Spinal cord (tissue), 10 donors: ENCODE data around the gene ZER1. TPM values are rescaled to one million over a fixed set of nuclear protein-coding genes. Genes with fewer than 3 reads are reported as not detected.
"Not testable (repeated sequence)": the region's sequence is repeated elsewhere in the genome, so short reads cannot be mapped to it uniquely, and the experiment has no call there.

ENCODE experiments used
- DNase-seq, 6 donors: peaks; one replicate each; pipeline versions ENCODE4 v3.0.0 to v3.0.0-alpha.2; 2013 to 2015; ENCODE audit warnings: low spot score in 6 of 6, low read depth in 4 of 6
- H3K27ac ChIP-seq: one replicate; pipeline ENCODE4 v1.5.1; 2013; ENCODE audit warnings: low read depth, low read length, control low read depth
- H3K27me3 ChIP-seq: one replicate; pipeline ENCODE4 v1.6.1; 2013; ENCODE audit warnings: low read length; ENCODE audit not compliant: control insufficient read depth, insufficient read depth
- H3K36me3 ChIP-seq: one replicate; pipeline ENCODE4 v1.6.1; 2013; ENCODE audit warnings: low read length; ENCODE audit not compliant: control insufficient read depth, insufficient read depth
- H3K4me1 ChIP-seq: one replicate; pipeline ENCODE4 v1.6.1; 2013; ENCODE audit warnings: low read length; ENCODE audit not compliant: control insufficient read depth, insufficient read depth
- H3K4me3 ChIP-seq: one replicate; pipeline ENCODE4 v1.5.1; 2013; ENCODE audit warnings: low read depth, low read length, control low read depth
- H3K9me3 ChIP-seq: one replicate; pipeline ENCODE4 v1.6.1; 2013; ENCODE audit warnings: low read length; ENCODE audit not compliant: control insufficient read depth, insufficient read depth
- WGBS: methylation state at CpG from one replicate; pipeline ENCODE4 v1.1.5; 2013; ENCODE audit warnings: missing lambda C conversion rate; ENCODE audit not compliant: insufficient coverage; 5-methylcytosine and 5-hydroxymethylcytosine counted together
- polyA plus RNA-seq, 2 donors: library from polyadenylated mRNA; unstranded; fragments of 120-200 nt; gene quantifications; one replicate each; pipeline ENCODE4 v1.2.1, GENCODE V29; 2013; ENCODE audit not compliant: insufficient read length in 2 of 2
- total RNA-seq, 2 donors: library from RNA; depleted of rRNA in 1 of 2; stranded (reverse); fragments of 120-200 nt in 1 of 2; fragments of >200 nt in 1 of 2; gene quantifications; one replicate each; pipeline versions ENCODE4 v1.2.3 to v1.2.4, GENCODE V29; 2013 to 2014
- donor health status: healthy.

The ZER1 gene
- total and polyA plus RNA-seq, 4 donors: 23.1 to 55.3 (median 42.8) TPM

- Histone ChIP-seq H3K9me3 (no peaks in the 10 kb centered on the region), H3K4me3 (no peak overlapping the region), H3K27ac (no peak overlapping the region), H3K4me1 (peaks cover 15% of the 10 kb centered on the region), H3K36me3 (peaks cover 55% of the 10 kb centered on the region), H3K27me3 (no peaks in the 10 kb centered on the region)
- no peak for DNase-seq
- no CpG with 5 or more reads among the region's 4 CpGs for WGBS
Observed at GRCh38 chr9:128790536-128790935, 18.8 kb upstream of the ZER1 start.

- no peaks in the 10 kb centered on the region for H3K9me3 ChIP-seq
- H3K27ac ChIP-seq: no peak overlapping the region
- no peaks in the 10 kb centered on the region for H3K27me3 ChIP-seq
- peaks cover 15% of the 10 kb centered on the region for H3K4me1 ChIP-seq
- DNase-seq: no peak
- no peak overlapping the region for H3K4me3 ChIP-seq
- H3K36me3 ChIP-seq: peaks cover 37% of the 10 kb centered on the region
- 75% methylated on average over 1 of the region's 1 CpG for WGBS
Observed at GRCh38 chr9:128788445-128788844, 16.7 kb upstream of the ZER1 start.

GRCh38 chr9:128787659-128788058, 15.9 kb upstream of the ZER1 start:
- H3K4me3 ChIP-seq: peak overlapping the region; percentile 92
- H3K9me3 ChIP-seq: no peaks in the 10 kb centered on the region
- H3K36me3 ChIP-seq: peaks cover 29% of the 10 kb centered on the region
- 3% methylated on average over 5 of the region's 7 CpGs for WGBS
- H3K27me3 ChIP-seq: no peaks in the 10 kb centered on the region
- peak in 1 of 6 donors; percentile 16 for DNase-seq
- H3K4me1 ChIP-seq: peaks cover 15% of the 10 kb centered on the region
- no peak overlapping the region for H3K27ac ChIP-seq

- peaks cover 15% of the 10 kb centered on the region for H3K4me1 ChIP-seq
- H3K4me3 ChIP-seq: peak within 1 kb of the TSS; percentile 92
- peak; percentile 52 to 96 (median 80) for DNase-seq
- WGBS: 7% methylated on average over 64 of the region's 64 CpGs
- no peaks in the 10 kb centered on the region for H3K9me3 ChIP-seq
- peak within 1 kb of the TSS; percentile 75 for H3K27ac ChIP-seq
- H3K36me3 ChIP-seq: peaks cover 22% of the 10 kb centered on the region
- no peaks in the 10 kb centered on the region for H3K27me3 ChIP-seq
Observed at GRCh38 chr9:128786681-128787601, 15.2 kb upstream of the ZER1 start, which contains the start of gene TBC1D13. TSS of gene TBC1D13 (plus strand) at chr9:128787253. CDS start at chr9:128787354, 101 bp downstream.

GRCh38 chr9:128785427-128785826, 13.7 kb upstream of the ZER1 start:
- DNase-seq: no peak
- Histone ChIP-seq H3K4me3 (no peak overlapping the region), H3K4me1 (peaks cover 15% of the 10 kb centered on the region), H3K27me3 (no peaks in the 10 kb centered on the region), H3K9me3 (no peaks in the 10 kb centered on the region), H3K27ac (no peak overlapping the region), H3K36me3 (peaks cover 7% of the 10 kb centered on the region)
- WGBS: no CpG with 5 or more reads among the region's 6 CpGs

GRCh38 chr9:128782669-128783068, 10.9 kb upstream of the ZER1 start:
- Histone ChIP-seq H3K9me3 (no peaks in the 10 kb centered on the region), H3K4me1 (peaks cover 6% of the 10 kb centered on the region), H3K36me3 (no peaks in the 10 kb centered on the region), H3K4me3 (no peak overlapping the region), H3K27me3 (no peaks in the 10 kb centered on the region), H3K27ac (no peak overlapping the region)
- 100% methylated on average over 1 of the region's 1 CpG for WGBS
- DNase-seq: no peak

- Histone ChIP-seq H3K27ac (no peak overlapping the region), H3K36me3 (no peaks in the 10 kb centered on the region), H3K9me3 (no peaks in the 10 kb centered on the region), H3K4me3 (no peak overlapping the region), H3K4me1 (peaks cover 1% of the 10 kb centered on the region), H3K27me3 (no peaks in the 10 kb centered on the region)
- WGBS: 71% methylated on average over 6 of the region's 7 CpGs
- no peak for DNase-seq
Observed at GRCh38 chr9:128781187-128782070, 9.7 kb upstream of the ZER1 start.

GRCh38 chr9:128780093-128780492, 8.4 kb upstream of the ZER1 start:
- H3K27ac ChIP-seq, H3K4me3 ChIP-seq, H3K27me3 ChIP-seq, DNase-seq, H3K4me1 ChIP-seq, H3K36me3 ChIP-seq, H3K9me3 ChIP-seq: not testable (repeated sequence)
- 95% methylated on average over 10 of the region's 27 CpGs for WGBS

- no peak for DNase-seq
- no peaks in the 10 kb centered on the region for H3K27me3 ChIP-seq
- H3K4me1 ChIP-seq: peaks cover 21% of the 10 kb centered on the region
- no peak overlapping the region for H3K4me3 ChIP-seq
- WGBS: no CpG with 5 or more reads among the region's 1 CpG
- H3K27ac ChIP-seq: no peak overlapping the region
- peaks cover 2% of the 10 kb centered on the region for H3K36me3 ChIP-seq
- peaks cover 2% of the 10 kb centered on the region for H3K9me3 ChIP-seq
Observed at GRCh38 chr9:128774804-128775203, 3.1 kb upstream of the ZER1 start.
